GM18508 (cell line): ENCODE data around the gene GON7.
"Not testable (repeated sequence)": the region's sequence is repeated elsewhere in the genome, so short reads cannot be mapped to it uniquely, and the experiment has no call there.

Experiments
- ATAC-seq: cut with Tn5 transposase; IDR thresholded peaks from one replicate; pipeline ENCODE4 v1.9.1; 2021; ENCODE audit warnings: moderate number of reproducible peaks; ENCODE audit not compliant: insufficient read depth, unreplicated experiment

GON7 gene

GRCh38 chr14:93160353-93160801, 46.5 kb downstream of the GON7 start:
- ATAC-seq, result no peak

GRCh38 chr14:93159625-93160352, 47.1 kb downstream of the GON7 start:
- ATAC-seq, result not testable (repeated sequence)

- not testable (repeated sequence) for ATAC-seq
Measured at GRCh38 chr14:93158349-93158748, 48.5 kb downstream of the GON7 start.

- ATAC-seq, result no peak
Measured at GRCh38 chr14:93156693-93157369, 50.0 kb downstream of the GON7 start.

GRCh38 chr14:93155667-93156066, 51.2 kb downstream of the GON7 start:
- no peak for ATAC-seq

- no peak for ATAC-seq
Measured at GRCh38 chr14:93153121-93153520, 53.7 kb downstream of the GON7 start.
